CD8-positive, alpha-beta memory T cell (primary cell): Measurements from ENCODE around the gene RFNG. TPM values are rescaled to one million over a fixed set of nuclear protein-coding genes. Genes with fewer than 3 reads are reported as not detected.
A peak's percentile ranks its signal among the peaks of the same experiment; 100 is the strongest.

Source experiments
- CTCF ChIA-PET: fragments of 350-600 bp; sonication (Branson Sonifier 250); formaldehyde crosslinking; loops from one replicate; lab custom pipeline; 2021; ENCODE audit warnings: antibody characterized with exemption; lab: Charles Lee
- POLR2A ChIA-PET: fragments of 350-600 bp; sonication (Branson Sonifier 250); formaldehyde crosslinking; loops from one replicate; lab custom pipeline; 2021; ENCODE audit warnings: antibody characterized with exemption; lab: Charles Lee
- DNase-seq, 5 donors: peaks; one replicate each; pipeline versions ENCODE4 v3.0.0 to v3.0.0-alpha.2; 2020 to 2022; ENCODE audit warnings: mixed read lengths in 1 of 5
- H3K27ac ChIP-seq: one replicate; pipeline ENCODE4 v1.7.0; 2013; ENCODE audit warnings: low read depth, mild to moderate bottlenecking, low read length, moderate library complexity
- H3K27me3 ChIP-seq: 2 replicates; pipeline ENCODE4 v1.7.0; 2013; ENCODE audit warnings: low read length, mild to moderate bottlenecking; ENCODE audit not compliant: insufficient read depth, poor library complexity, severe bottlenecking
- H3K36me3 ChIP-seq: 2 replicates; pipeline ENCODE4 v1.7.0; 2013; ENCODE audit warnings: mild to moderate bottlenecking, low read length, moderate library complexity; ENCODE audit not compliant: insufficient read depth
- H3K4me1 ChIP-seq: 2 replicates; pipeline ENCODE4 v1.7.0; 2013; ENCODE audit warnings: mild to moderate bottlenecking, low read length, moderate library complexity; ENCODE audit not compliant: insufficient read depth
- H3K4me3 ChIP-seq: 2 replicates; pipeline ENCODE4 v1.7.0; 2013; ENCODE audit warnings: mild to moderate bottlenecking, low read length
- H3K9me3 ChIP-seq: 2 replicates; pipeline ENCODE4 v1.7.0; 2013; ENCODE audit warnings: mild to moderate bottlenecking, low read length
- H3K27ac Mint-ChIP-seq, 8 donors: one replicate each; pipeline ENCODE4 v1.8.0; 2020 to 2021; ENCODE audit warnings: mixed read lengths in 8 of 8, mild to moderate bottlenecking in 6 of 8, inconsistent platforms in 3 of 8, moderate library complexity in 3 of 8
- H3K27me3 Mint-ChIP-seq, 2 donors: one replicate each; pipeline ENCODE4 v1.8.0; 2020 to 2021; ENCODE audit warnings: mixed read lengths in 2 of 2, mild to moderate bottlenecking in 1 of 2, moderate library complexity in 1 of 2
- H3K36me3 Mint-ChIP-seq, 3 donors: one replicate each; pipeline ENCODE4 v1.8.0; 2020 to 2021; ENCODE audit warnings: mixed read lengths in 3 of 3, inconsistent platforms in 1 of 3, mild to moderate bottlenecking in 1 of 3
- H3K4me1 Mint-ChIP-seq, 3 donors: one replicate each; pipeline ENCODE4 v1.8.0; 2020 to 2021; ENCODE audit warnings: mixed read lengths in 3 of 3, inconsistent platforms in 1 of 3, mild to moderate bottlenecking in 1 of 3
- H3K4me3 Mint-ChIP-seq, 7 donors: one replicate each; pipeline ENCODE4 v1.8.0; 2020 to 2021; ENCODE audit warnings: mixed read lengths in 7 of 7, mild to moderate bottlenecking in 6 of 7, moderate library complexity in 4 of 7, inconsistent platforms in 2 of 7
- H3K9me3 Mint-ChIP-seq, 5 donors: one replicate each; pipeline ENCODE4 v1.8.0; 2020 to 2022; ENCODE audit warnings: mixed read lengths in 5 of 5, mild to moderate bottlenecking in 3 of 5, moderate library complexity in 2 of 5, inconsistent platforms in 1 of 5
- polyA plus RNA-seq: library from polyadenylated mRNA; unstranded; fragments of 300-500 nt; fragmentation: Illumina TruSeq; gene quantifications from one replicate; pipeline ENCODE4 v1.2.3, GENCODE V29; 2021
- total RNA-seq, 2 experiments: library from RNA; stranded (reverse); gene quantifications; one replicate each; pipeline ENCODE4 v1.2.3, GENCODE V29; 2021

Gene RFNG, protein sequence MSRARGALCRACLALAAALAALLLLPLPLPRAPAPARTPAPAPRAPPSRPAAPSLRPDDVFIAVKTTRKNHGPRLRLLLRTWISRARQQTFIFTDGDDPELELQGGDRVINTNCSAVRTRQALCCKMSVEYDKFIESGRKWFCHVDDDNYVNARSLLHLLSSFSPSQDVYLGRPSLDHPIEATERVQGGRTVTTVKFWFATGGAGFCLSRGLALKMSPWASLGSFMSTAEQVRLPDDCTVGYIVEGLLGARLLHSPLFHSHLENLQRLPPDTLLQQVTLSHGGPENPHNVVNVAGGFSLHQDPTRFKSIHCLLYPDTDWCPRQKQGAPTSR
- total RNA-seq: 10 to 100 TPM; 18.1 to 19.4 TPM
- polyA plus RNA-seq: 7.3 TPM

- Histone ChIP-seq H3K4me1 (peaks cover 25% of the 10 kb centered on the region), H3K36me3 (no peaks in the 10 kb centered on the region), H3K27ac (peak within 1 kb of the TSS; percentile 54), H3K4me3 (peak within 1 kb of the TSS; percentile 67), H3K9me3 (no peaks in the 10 kb centered on the region), H3K27me3 (no peaks in the 10 kb centered on the region)
- DNase-seq: peak; percentile 69 to 86 (median 77)
- Mint-ChIP-seq H3K9me3 (no peaks in the 10 kb centered on the region), H3K4me1 (peaks cover 0 to 26% (median 15%) of the 10 kb centered on the region in 3 donors), H3K27me3 (no peaks in the 10 kb centered on the region), H3K27ac (peak within 1 kb of the TSS in 6 of 8 donors; percentile 71 to 87 (median 82)), H3K4me3 (peak within 1 kb of the TSS; percentile 79 to 90 (median 81)), H3K36me3 (peaks cover 0 to 42% (median 2%) of the 10 kb centered on the region in 3 donors)
- ChIA-PET CTCF (interaction anchor here (1.3 to 3.6 kb wide), 3 partner anchors 14 to 93 kb away, joined by 3 to 23 read pairs (median 3); partner anchors contain the start of gene DCXR), POLR2A (interaction anchor here (0.6 to 2.2 kb wide), 4 partner anchors 13 to 109 kb away, joined by 3 to 7 read pairs (median 4); partner anchors contain the start of genes DCXR and DUS1L)
These were observed at the start of gene RFNG, which contains the start of gene GPS1 for GRCh38 chr17:82051776-82052637. RFNG (minus strand) TSS chr17:82051811; CDS start chr17:82051766, 45 bp downstream. GPS1 (plus strand) TSS chr17:82051898; CDS start chr17:82051932, 34 bp downstream.

GRCh38 chr17:82101301-82101715 is 49.7 kb upstream of the RFNG start:
- Histone ChIP-seq H3K4me3 (no peak overlapping the region), H3K36me3 (no peaks in the 10 kb centered on the region), H3K27ac (no peak overlapping the region), H3K4me1 (peaks cover 28% of the 10 kb centered on the region), H3K27me3 (no peaks in the 10 kb centered on the region), H3K9me3 (no peaks in the 10 kb centered on the region)
- DNase-seq: no peak
- H3K27ac Mint-ChIP-seq: peak overlapping the region in 4 of 8 donors; percentile 12 to 70 (median 40)
- POLR2A ChIA-PET: no interaction called here
- H3K4me3 Mint-ChIP-seq: peak overlapping the region in 1 of 7 donors; percentile 34
- H3K9me3 Mint-ChIP-seq: no peaks in the 10 kb centered on the region
- H3K4me1 Mint-ChIP-seq: peaks cover 12 to 28% (median 15%) of the 10 kb centered on the region in 3 donors
- CTCF ChIA-PET: no interaction called here
- no peaks in the 10 kb centered on the region for H3K27me3 Mint-ChIP-seq
- peaks cover 0 to 1% (median 0%) of the 10 kb centered on the region in 3 donors for H3K36me3 Mint-ChIP-seq

DNA sequence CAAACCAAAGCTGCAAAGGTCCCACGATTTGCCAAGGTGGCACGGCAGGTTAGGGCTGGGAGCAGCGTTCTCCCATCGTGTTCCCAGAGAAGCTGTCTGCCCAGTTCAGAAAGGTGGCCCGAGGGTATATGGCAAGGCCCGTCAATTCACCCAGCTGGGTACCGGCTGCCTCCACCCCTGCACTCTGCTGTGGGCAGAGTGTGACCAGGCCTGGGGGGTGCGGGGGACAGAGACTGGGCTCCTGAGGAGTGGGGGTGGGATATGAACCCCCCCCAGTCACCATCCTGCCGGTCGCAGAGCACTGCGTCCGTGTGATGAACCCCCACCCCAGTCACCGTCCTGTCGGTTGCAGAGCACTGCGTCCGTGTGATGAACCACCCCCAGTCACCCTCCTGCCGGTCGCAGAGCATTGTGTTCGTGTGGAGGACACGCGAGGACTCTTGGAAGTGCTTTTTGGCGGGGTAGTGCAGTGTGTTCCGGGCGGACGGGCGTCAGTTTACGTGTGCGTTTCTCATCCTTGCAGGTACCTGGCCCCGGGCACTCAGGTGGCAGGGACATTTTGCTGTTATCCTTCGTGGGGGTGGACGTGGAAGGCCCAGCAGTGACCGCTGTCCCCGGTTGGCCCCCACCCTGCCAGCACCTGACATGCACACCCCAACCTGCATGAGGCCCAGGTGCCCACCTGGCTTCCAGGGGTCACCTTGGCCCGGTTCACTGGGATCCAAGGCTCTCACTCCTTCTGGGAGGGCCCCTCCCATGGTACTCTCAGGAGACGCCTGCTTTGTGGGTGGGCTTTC is 49.1 kb upstream of the RFNG start:
- no peak for DNase-seq
- Mint-ChIP-seq H3K36me3 (no peaks in the 10 kb centered on the region), H3K27ac (peak overlapping the region in 6 of 8 donors; percentile 56 to 93 (median 84)), H3K4me3 (peak overlapping the region in 6 of 7 donors; percentile 12 to 83 (median 70)), H3K9me3 (no peaks in the 10 kb centered on the region), H3K4me1 (peaks cover 6 to 22% (median 13%) of the 10 kb centered on the region in 3 donors), H3K27me3 (no peaks in the 10 kb centered on the region)
- H3K4me1 ChIP-seq: peaks cover 22% of the 10 kb centered on the region
- H3K27me3 ChIP-seq: no peaks in the 10 kb centered on the region
- no peak overlapping the region for H3K27ac ChIP-seq
- CTCF ChIA-PET: interaction anchor here (0.9 to 1.0 kb wide), 2 partner anchors 53 to 70 kb away, joined by 3 read pairs; no protein-coding TSS in a partner anchor
- no peaks in the 10 kb centered on the region for H3K36me3 ChIP-seq
- H3K4me3 ChIP-seq: no peak overlapping the region
- POLR2A ChIA-PET: no interaction called here
- no peaks in the 10 kb centered on the region for H3K9me3 ChIP-seq

GRCh38 chr17:82098939-82099763 is 47.5 kb upstream of the RFNG start:
- H3K9me3 ChIP-seq: no peaks in the 10 kb centered on the region
- H3K4me3 Mint-ChIP-seq: peak overlapping the region; percentile 73 to 90 (median 79)
- ChIA-PET POLR2A (interaction anchor here (0.6 to 2.2 kb wide), 8 partner anchors 7 to 140 kb away, joined by 3 to 15 read pairs (median 6); partner anchors contain the start of genes CENPX, DCXR and LRRC45), CTCF (interaction anchor here (0.9 to 2.1 kb wide), 6 partner anchors 8 to 69 kb away, joined by 3 to 6 read pairs (median 3); partner anchors contain the start of gene DUS1L)
- H3K27me3 Mint-ChIP-seq: no peaks in the 10 kb centered on the region
- H3K4me3 ChIP-seq: peak overlapping the region; percentile 58
- peak overlapping the region; percentile 76 for H3K27ac ChIP-seq
- no peak for DNase-seq
- H3K27ac Mint-ChIP-seq: peak overlapping the region; percentile 42 to 97 (median 75)
- H3K36me3 Mint-ChIP-seq: peaks cover 0 to 5% (median 0%) of the 10 kb centered on the region in 3 donors
- H3K27me3 ChIP-seq: no peaks in the 10 kb centered on the region
- peaks cover 14% of the 10 kb centered on the region for H3K4me1 ChIP-seq
- peaks cover 0 to 14% (median 6%) of the 10 kb centered on the region in 3 donors for H3K4me1 Mint-ChIP-seq
- H3K9me3 Mint-ChIP-seq: no peaks in the 10 kb centered on the region
- H3K36me3 ChIP-seq: no peaks in the 10 kb centered on the region

DNA sequence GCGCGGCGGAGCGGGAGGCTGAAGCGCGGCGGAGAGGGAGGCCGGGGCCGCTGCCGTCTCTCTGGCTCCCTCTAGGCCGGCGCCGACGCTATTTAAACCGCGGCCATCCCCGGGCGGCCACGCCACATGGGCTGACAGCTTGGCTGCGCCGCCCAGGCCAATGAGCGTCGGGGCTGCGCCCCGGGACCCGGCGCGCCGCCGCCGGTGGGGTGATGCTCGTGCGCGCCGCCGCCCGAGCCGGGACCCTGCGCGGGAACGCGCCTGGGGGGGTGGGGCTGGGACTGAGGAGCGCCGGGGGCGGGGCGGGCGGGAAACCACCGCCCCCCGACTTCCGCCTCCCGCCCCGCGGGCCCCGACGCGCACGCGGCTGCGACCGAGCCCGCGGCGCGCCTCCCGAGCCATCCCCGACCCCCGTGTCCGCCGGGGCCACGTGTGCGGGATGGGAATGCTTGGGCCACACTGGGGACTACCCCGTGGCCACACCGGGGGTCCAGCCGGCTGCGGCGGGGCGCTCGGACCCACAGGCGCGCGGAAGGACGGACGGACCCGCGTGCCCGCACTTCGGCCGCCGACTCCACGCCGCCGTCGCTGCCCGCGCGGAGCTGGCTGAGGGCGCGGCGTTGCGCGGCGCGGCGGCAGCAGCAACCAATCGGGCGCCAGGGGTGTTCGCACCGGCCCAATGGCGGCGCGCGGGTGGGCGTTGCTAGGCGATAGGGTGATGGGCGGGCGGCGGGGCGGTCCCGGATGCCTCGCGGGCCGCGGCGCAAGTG is 46.7 kb upstream of the RFNG start, which contains the start of gene FASN:
Gene FASN (minus strand): TSS at position 68 of the 770 bp plus-strand sequence. CDS start 1,791 bp downstream, outside the sequence.
- Mint-ChIP-seq H3K4me1 (peaks cover 0 to 14% (median 6%) of the 10 kb centered on the region in 3 donors), H3K27me3 (no peaks in the 10 kb centered on the region), H3K4me3 (peak within 1 kb of the TSS; percentile 50 to 88 (median 80)), H3K27ac (peak within 1 kb of the TSS in 4 of 8 donors; percentile 43 to 80 (median 63)), H3K36me3 (peaks cover 0 to 8% (median under 1%) of the 10 kb centered on the region in 3 donors), H3K9me3 (no peaks in the 10 kb centered on the region)
- ChIA-PET CTCF (interaction anchor here (1.0 to 2.1 kb wide), 4 partner anchors 9 to 69 kb away, joined by 3 to 6 read pairs (median 4); partner anchors contain the start of gene DUS1L), POLR2A (interaction anchor here (0.6 to 2.2 kb wide), 10 partner anchors 8 to 228 kb away, joined by 3 to 15 read pairs (median 5); partner anchors contain the start of genes CENPX, DCXR and LRRC45)
- Histone ChIP-seq H3K36me3 (no peaks in the 10 kb centered on the region), H3K4me3 (peak within 1 kb of the TSS; percentile 58), H3K27me3 (no peaks in the 10 kb centered on the region), H3K4me1 (peaks cover 14% of the 10 kb centered on the region), H3K27ac (peak within 1 kb of the TSS; percentile 76), H3K9me3 (no peaks in the 10 kb centered on the region)
- peak; percentile 87 to 93 (median 90) for DNase-seq

GRCh38 chr17:82097919-82098168 is 46.2 kb upstream of the RFNG start:
- DNase-seq: no peak
- Mint-ChIP-seq H3K27ac (peak overlapping the region in 1 of 8 donors; percentile 66), H3K27me3 (no peaks in the 10 kb centered on the region), H3K4me1 (peaks cover 0 to 14% (median 6%) of the 10 kb centered on the region in 3 donors), H3K36me3 (peaks cover 0 to 11% (median 2%) of the 10 kb centered on the region in 3 donors), H3K4me3 (peak overlapping the region; percentile 32 to 88 (median 65)), H3K9me3 (no peaks in the 10 kb centered on the region)
- ChIA-PET POLR2A (interaction anchor here (0.6 to 2.2 kb wide), 8 partner anchors 9 to 228 kb away, joined by 3 to 15 read pairs (median 6); partner anchors contain the start of genes CENPX, DCXR and LRRC45), CTCF (interaction anchor here (1.4 kb wide), 1 partner anchor 9 kb away, joined by 3 read pairs; no protein-coding TSS in a partner anchor)
- no peaks in the 10 kb centered on the region for H3K27me3 ChIP-seq
- H3K36me3 ChIP-seq: no peaks in the 10 kb centered on the region
- H3K4me3 ChIP-seq: peak overlapping the region; percentile 54
- peaks cover 14% of the 10 kb centered on the region for H3K4me1 ChIP-seq
- peak overlapping the region; percentile 67 for H3K27ac ChIP-seq
- no peaks in the 10 kb centered on the region for H3K9me3 ChIP-seq
